ENCODE measurements around the gene RAB27B. TPM values are rescaled to one million over a fixed set of nuclear protein-coding genes. Genes with fewer than 3 reads are reported as not detected.

The RAB27B gene
- total and polyA plus RNA-seq, 2 donors (not counting 1 experiment from before 2014, with no cell fraction given), result 0.01 to 0.07 TPM

- ATAC-seq (ENCODE audit: low read depth) (no peak), DNase-seq (no peak)
- H3K4me1 Mint-ChIP-seq, result no peaks in the 10 kb centered on the region
- Histone ChIP-seq H3K9me3 (ENCODE audit: control extremely low read depth in 1 of 3, control insufficient read depth in 2 of 3, insufficient read depth in 1 of 3, low read length in 2 of 3) (no peaks in the 10 kb centered on the region), H3K79me2 (ENCODE audit: control insufficient read depth, insufficient read depth, low read length) (no peaks in the 10 kb centered on the region), H3K27ac (ENCODE audit: low read length in 2 of 2) (no peak overlapping the region), H3K9ac (ENCODE audit: low read length) (no peak overlapping the region), H3K4me2 (replicated peaks; ENCODE audit: low read depth, low read length, poor library complexity, severe bottlenecking) (no peak overlapping the region), H4K20me1 (ENCODE audit: control insufficient read depth, insufficient read depth, low read length, poor library complexity, severe bottlenecking) (no peaks in the 10 kb centered on the region), H3K4me1 (ENCODE audit: control insufficient read depth in 2 of 2, insufficient read depth in 2 of 2, low read length in 2 of 2) (no peaks in the 10 kb centered on the region), H3K27me3 (replicated peaks in 1 of 4; ENCODE audit: control extremely low read depth in 1 of 4, control insufficient read depth in 3 of 4, insufficient read depth in 4 of 4, low read length in 3 of 4) (no peaks in the 10 kb centered on the region), H2AFZ (ENCODE audit: insufficient read depth, low read depth, low read length, poor library complexity, severe bottlenecking) (no peak overlapping the region), H3K36me3 (replicated peaks in 1 of 2; ENCODE audit: control extremely low read depth in 1 of 2, control insufficient read depth in 1 of 2, extremely low read depth in 1 of 2, insufficient read depth in 2 of 2, low read length in 1 of 2) (no peaks in the 10 kb centered on the region), H3K4me3 (ENCODE audit: control extremely low read depth in 1 of 5, extremely low read depth in 1 of 5, insufficient read depth in 1 of 5, low read depth in 2 of 5, low read length in 4 of 5) (no peak overlapping the region)
- H3K27ac Mint-ChIP-seq, result no peak overlapping the region
- intact Hi-C loops (cut with micrococcal nuclease), result no loop called here
- no peak for TF ChIP-seq EZH2 (IDR thresholded peaks at IDR 0.05; ENCODE audit: borderline replicate concordance, insufficient read depth, low read depth, low read length, poor library complexity, severe bottlenecking)
- no peak for TF ChIP-seq CTCF (IDR thresholded peaks at IDR 0.05)
- ChIA-PET POLR2A (no interaction called here), CTCF (no interaction called here)
- H3K9me3 Mint-ChIP-seq (ENCODE audit: insufficient read depth), result no peaks in the 10 kb centered on the region
- no peak overlapping the region for H3K4me3 Mint-ChIP-seq
- 100% methylated on average over 4 of the region's 5 CpGs for WGBS (ENCODE audit: insufficient coverage)
- H3K27me3 Mint-ChIP-seq, result no peaks in the 10 kb centered on the region
Measured at GRCh38 chr18:54880395-54881105, 52.3 kb downstream of the RAB27B start.

- Histone ChIP-seq H4K20me1 (ENCODE audit: control insufficient read depth, insufficient read depth, low read length, poor library complexity, severe bottlenecking) (no peaks in the 10 kb centered on the region), H3K4me3 (ENCODE audit: control extremely low read depth in 1 of 5, extremely low read depth in 1 of 5, insufficient read depth in 1 of 5, low read depth in 2 of 5, low read length in 4 of 5) (no peak overlapping the region), H3K4me2 (replicated peaks; ENCODE audit: low read depth, low read length, poor library complexity, severe bottlenecking) (no peak overlapping the region), H3K27ac (ENCODE audit: low read length in 2 of 2) (no peak overlapping the region), H3K9me3 (ENCODE audit: control extremely low read depth in 1 of 3, control insufficient read depth in 2 of 3, insufficient read depth in 1 of 3, low read length in 2 of 3) (no peaks in the 10 kb centered on the region), H2AFZ (ENCODE audit: insufficient read depth, low read depth, low read length, poor library complexity, severe bottlenecking) (no peak overlapping the region), H3K4me1 (ENCODE audit: control insufficient read depth in 2 of 2, insufficient read depth in 2 of 2, low read length in 2 of 2) (no peaks in the 10 kb centered on the region), H3K36me3 (replicated peaks in 1 of 2; ENCODE audit: control extremely low read depth in 1 of 2, control insufficient read depth in 1 of 2, extremely low read depth in 1 of 2, insufficient read depth in 2 of 2, low read length in 1 of 2) (no peaks in the 10 kb centered on the region), H3K27me3 (replicated peaks in 1 of 4; ENCODE audit: control extremely low read depth in 1 of 4, control insufficient read depth in 3 of 4, insufficient read depth in 4 of 4, low read length in 3 of 4) (no peaks in the 10 kb centered on the region), H3K79me2 (ENCODE audit: control insufficient read depth, insufficient read depth, low read length) (no peaks in the 10 kb centered on the region), H3K9ac (ENCODE audit: low read length) (no peak overlapping the region)
- ATAC-seq (ENCODE audit: low read depth), result no peak
- Mint-ChIP-seq H3K27ac (no peak overlapping the region), H3K9me3 (ENCODE audit: insufficient read depth) (no peaks in the 10 kb centered on the region), H3K4me3 (no peak overlapping the region), H3K4me1 (no peaks in the 10 kb centered on the region), H3K27me3 (no peaks in the 10 kb centered on the region)
- POLR2A ChIA-PET, result no interaction called here
- CTCF ChIA-PET, result no interaction called here
- 100% methylated on average over 2 of the region's 6 CpGs for WGBS (ENCODE audit: insufficient coverage)
- DNase-seq, result no peak
- TF ChIP-seq CTCF (IDR thresholded peaks at IDR 0.05), result no peak
- no peak for TF ChIP-seq EZH2 (IDR thresholded peaks at IDR 0.05; ENCODE audit: borderline replicate concordance, insufficient read depth, low read depth, low read length, poor library complexity, severe bottlenecking)
- intact Hi-C loops (cut with micrococcal nuclease), result no loop called here
Measured at GRCh38 chr18:54881229-54881768, 53.0 kb downstream of the RAB27B start.
